ENCODE measurements around the gene SARNP. TPM values are rescaled to one million over a fixed set of nuclear protein-coding genes. Genes with fewer than 3 reads are reported as not detected.

Gene SARNP, protein sequence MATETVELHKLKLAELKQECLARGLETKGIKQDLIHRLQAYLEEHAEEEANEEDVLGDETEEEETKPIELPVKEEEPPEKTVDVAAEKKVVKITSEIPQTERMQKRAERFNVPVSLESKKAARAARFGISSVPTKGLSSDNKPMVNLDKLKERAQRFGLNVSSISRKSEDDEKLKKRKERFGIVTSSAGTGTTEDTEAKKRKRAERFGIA
- total RNA-seq (2022; extraction: Qiagen RNA extraction; ENCODE audit: low read depth): 90.9 to 132 TPM (median 96.1 TPM) in 5 replicates

DNA sequence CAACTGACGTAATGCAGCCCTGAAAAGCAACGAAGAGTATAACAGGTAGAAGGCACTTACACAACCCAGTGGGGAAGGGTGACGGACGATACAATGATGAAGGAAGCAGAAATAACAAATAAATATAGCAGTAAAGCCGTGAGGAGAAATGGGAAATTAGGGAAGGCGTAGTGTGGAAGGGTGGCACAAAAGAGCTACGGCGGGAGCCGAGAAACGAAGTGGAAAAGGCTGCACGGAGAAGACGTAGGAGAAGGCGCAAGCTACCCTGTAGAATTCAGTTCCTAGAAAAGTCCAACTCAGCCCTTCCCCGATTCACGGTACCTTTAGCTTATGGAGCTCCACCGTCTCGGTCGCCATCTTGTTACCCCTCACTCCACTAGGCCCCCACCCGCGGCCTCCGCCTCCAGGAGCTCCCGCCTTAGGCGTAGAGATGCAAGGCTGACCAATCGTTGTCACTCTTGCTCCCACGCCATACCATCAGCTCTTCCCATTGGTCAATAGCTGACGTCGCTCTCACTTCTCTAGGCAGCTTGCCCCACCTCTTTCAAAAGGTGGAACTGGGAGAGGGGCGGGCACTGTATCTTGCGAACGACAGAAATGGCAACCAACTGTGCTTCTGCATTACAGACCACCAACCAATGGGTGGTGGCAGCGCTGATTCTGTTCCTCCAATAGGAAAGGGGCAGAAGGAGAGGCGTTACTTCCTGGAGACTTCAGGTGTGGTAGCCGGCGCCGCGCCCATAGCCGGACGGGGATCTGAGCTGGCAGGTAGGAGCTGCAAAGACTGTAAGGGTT, at the start of gene SARNP, which contains the start of gene ORMDL2:
SARNP (minus strand) TSS at position 380 of the 795 bp plus-strand sequence; CDS start at position 357, 23 bp downstream.
ORMDL2 (plus strand) TSS at position 697 of the 795 bp plus-strand sequence. CDS start 959 bp downstream, outside the sequence.

DNA sequence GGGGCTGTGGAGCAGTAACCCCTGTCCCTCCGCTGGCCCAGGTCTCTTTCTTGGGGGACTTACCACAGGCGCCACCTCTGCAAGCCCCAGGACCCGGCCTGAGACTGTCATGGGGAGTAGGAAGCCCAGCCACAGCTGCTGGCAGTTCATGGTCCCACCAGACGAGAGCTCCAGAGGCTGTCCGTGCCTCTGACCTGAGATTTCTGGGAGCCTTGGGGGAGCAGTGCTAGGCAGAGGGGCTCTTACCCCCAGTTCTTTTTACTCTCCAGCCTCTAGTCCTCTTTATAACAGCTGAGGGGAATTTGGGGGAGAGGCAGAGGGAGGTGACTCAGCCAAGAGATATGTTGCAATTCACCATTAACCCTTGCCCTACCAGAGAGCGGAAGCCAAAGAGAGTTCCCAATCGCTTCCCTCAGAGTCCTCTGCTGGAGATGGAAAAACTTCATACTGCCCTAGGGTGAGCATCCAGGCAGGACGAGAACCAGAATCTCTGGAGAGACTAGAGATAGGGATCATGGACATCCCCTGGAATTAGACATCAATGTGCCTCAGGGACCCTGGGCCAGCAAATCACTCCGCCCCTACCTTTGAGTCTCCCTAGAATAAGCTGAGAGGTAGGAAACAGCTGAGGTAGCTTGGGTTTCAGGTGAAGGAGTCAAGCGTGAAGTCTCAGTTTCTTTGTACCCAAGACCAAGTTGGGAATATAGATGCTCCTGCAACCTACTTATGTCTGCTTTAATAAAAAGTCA, 25.3 kb upstream of the SARNP start, which contains the start of gene MMP19:
MMP19 (minus strand) TSS at position 256 of the 749 bp plus-strand sequence; CDS start at position 150, 106 bp downstream.

DNA sequence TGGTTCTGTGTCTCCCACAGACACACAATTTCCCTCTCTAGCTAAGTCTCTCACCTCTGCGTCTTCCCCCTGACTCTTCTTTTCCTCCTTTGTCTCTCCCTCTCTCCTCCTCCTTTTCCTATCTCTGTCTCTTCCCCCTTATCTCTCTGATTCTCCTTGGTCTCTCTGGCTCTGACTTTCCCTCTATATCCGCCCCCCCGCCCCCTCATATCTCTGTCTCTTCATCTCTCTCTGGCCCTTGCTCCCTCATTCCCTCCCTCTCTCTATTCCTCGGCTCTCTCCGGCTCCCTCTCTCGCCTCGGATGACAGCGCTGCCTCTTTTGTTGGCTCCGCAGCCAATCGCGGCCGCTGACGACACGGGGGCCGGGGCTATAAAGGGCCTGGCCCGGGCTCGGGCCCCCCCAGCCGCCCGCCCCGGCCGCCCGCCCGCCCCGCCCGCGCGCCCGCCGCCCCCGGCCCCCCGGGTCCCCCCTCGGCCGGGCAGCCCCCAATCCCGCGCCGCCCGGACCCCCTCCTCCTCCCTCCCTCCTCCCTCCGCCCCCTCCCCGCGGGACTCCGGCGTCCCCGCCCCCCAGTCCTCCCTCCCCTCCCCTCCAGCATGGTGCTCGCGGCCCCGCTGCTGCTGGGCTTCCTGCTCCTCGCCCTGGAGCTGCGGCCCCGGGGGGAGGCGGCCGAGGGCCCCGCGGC, 74.7 kb downstream of the SARNP start, which contains the start of gene GDF11:
GDF11 (plus strand) TSS at position 404 of the 687 bp plus-strand sequence; CDS start at position 599, 195 bp downstream.

DNA sequence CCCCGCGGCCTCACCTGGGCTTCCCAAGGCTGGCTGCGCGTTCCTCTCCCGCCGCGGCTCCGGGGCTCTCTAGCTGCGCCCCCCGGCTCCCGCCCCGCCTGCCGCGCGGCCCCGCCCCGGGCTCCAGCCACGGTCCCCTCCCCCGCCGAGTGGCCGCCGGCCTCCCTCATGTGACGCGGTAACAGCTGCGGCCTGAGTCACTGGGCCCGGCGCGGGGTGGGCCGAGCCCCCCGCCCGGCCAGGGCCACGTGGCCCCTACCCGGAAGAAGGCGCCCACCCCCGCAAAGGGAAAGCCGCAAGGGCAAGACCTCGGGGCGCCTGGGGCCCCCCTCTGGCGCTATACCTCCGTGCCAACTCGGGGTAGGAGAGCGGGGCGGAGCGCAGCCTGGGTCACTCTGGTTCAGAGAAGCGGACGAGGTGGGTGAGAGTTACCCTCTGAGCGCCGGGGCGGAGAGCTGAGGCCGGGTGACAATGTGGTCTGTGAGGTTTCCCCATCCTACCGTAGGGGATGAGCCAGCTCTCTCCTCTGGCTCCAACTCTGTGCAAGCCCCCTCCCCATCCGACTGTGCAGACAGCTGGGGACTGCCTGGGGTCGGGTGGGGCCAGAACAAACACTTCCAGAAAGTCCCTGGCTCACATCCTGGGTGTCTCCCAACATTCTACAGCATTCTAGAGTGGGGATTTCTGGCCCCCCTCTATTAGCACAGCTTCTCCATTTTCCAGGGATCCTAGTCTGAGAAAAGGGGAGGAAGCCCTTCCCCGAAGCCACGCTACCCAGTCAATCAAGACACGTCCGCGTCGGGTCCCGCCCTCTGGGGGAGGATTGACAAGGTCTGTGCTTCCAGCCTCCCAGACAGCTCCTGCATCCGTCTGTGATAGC, 88.3 kb downstream of the SARNP start, which contains the start of gene CD63:
CD63 (minus strand) TSS at position 71 of the 880 bp plus-strand sequence. CDS start 668 bp downstream, outside the sequence.

DNA sequence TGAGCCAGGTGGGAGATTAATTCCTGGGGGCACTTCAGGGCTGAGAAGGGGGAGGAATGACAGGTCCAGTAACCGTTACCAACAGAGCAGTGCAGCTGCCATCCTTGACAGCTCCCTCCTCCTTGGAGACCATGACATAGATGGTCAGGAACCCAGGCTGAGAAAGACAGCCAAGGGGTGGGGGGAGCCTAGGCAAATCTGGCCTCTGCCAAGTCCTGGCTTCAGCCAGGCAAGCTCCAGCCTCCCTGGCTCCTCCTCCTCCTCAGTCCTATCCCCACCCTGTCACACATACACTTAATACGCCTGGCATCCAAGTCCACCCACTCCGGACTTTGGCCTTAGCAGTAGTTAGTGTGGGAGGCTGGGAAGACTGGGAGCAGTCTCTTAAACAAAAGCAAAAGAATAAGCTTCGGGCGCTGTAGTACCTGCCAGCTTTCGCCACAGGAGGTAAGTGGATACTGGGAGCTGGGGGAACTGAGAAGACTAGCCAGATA, 97.4 kb downstream of the SARNP start, which contains the start of gene RDH5:
RDH5 (plus strand) TSS at position 323 of the 494 bp plus-strand sequence. CDS start 792 bp downstream, outside the sequence.

DNA sequence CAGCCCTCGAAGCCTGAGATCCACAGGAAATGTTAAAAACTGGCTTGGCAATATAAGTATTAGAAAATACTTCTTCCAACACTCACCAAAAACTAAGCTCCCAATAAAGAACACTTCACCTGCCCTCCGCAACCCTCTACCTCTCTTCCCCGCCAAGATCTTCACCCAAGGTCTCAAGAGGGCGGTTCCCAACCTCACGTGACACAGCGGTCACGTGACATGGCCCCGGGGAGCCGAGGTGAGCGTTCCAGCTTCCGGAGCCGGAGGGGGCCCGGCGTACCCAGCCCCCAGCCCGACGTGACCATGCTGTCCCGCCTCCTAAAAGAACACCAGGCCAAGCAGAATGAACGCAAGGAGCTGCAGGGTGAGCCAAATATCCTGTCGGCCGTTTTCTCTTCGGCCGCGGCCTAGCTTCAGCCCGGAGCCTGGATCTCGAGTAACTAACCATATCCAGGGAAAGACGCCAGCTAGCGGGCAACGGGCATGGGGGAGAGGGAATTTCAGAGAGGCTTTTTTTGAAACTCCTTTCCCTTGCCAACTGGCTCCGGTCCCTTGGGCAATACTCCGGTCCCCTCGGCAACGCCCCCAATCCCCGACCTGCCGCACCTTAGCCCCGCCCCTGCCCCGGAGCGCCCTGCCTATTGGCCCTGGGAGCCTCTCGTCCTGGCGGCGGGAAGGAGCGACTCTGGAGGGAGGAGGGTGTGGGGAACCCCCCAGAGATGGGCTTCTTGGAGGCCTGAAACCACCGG, 101.5 kb downstream of the SARNP start, which contains the start of gene BLOC1S1:
BLOC1S1 (plus strand) TSS at position 214 of the 749 bp plus-strand sequence; CDS start at position 220, 6 bp downstream.

DNA sequence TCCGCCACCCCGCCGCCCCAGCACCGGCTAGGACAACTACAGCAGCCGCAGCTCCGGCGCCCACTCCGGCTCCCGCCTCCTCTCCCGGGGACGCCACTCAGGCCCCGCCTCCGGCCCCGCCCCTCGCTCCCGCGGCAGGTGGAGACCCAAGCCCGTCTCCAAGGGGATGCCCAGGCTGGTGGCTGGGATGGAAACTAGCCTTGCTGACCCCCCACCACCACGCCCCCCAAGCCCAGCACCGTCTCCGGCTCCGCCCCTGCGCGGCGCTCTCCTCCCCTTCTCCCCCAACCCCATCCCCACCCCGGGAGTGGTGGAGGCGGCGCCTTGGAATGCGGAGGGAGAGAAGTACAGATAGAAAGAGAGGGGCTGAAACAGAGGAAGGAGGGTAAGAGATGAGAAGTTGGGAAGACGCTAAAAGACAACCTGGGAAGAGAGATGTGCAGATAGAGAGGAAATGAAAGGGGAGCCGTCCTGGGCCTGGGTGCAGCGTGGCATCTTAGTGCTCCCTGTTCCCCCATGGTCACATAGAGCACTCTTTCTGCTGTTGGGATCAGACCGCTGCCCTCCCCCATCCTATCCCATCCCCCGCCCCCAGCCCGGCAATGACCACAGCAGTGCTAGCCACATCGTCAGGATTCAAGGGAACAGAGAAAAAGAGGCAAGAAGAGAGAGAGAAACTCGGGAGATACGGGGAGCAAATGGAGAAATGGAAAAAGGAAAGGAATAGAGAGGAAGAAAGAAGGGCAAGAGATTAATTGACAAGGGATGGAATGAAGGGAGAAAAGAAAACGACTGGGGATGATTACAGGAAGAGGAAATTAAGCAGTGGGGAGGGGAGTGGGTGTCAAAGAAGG, 109.5 kb downstream of the SARNP start, which contains the start of gene ITGA7:
ITGA7 (minus strand) TSS at position 64 of the 854 bp plus-strand sequence. CDS start 222 bp downstream, outside the sequence.

Other genes with a start within 250 kb of the SARNP start
- not detected in 5 replicates for gene OR2AP1, start 245.3 kb downstream of the SARNP start, total RNA-seq (2022; extraction: Qiagen RNA extraction; ENCODE audit: low read depth)
- gene OR10P1, start 180.8 kb downstream of the SARNP start, total RNA-seq (2022; extraction: Qiagen RNA extraction; ENCODE audit: low read depth): not detected in 5 replicates
- 0.90 to 1.6 TPM (median 1.1 TPM) in 5 replicates for gene ITGA7, start 109.8 kb downstream of the SARNP start, total RNA-seq (2022; extraction: Qiagen RNA extraction; ENCODE audit: low read depth)
- gene BLOC1S1, start 101.7 kb downstream of the SARNP start, total RNA-seq (2022; extraction: Qiagen RNA extraction; ENCODE audit: low read depth): 132 to 153 TPM (median 149 TPM) in 5 replicates
- 1.3 to 2.5 TPM (median 2.4 TPM) in 5 replicates for gene RDH5, start 97.3 kb downstream of the SARNP start, total RNA-seq (2022; extraction: Qiagen RNA extraction; ENCODE audit: low read depth)
- 622 to 709 TPM (median 693 TPM) in 5 replicates for gene CD63, start 88.7 kb downstream of the SARNP start, total RNA-seq (2022; extraction: Qiagen RNA extraction; ENCODE audit: low read depth)
- 2.6 to 4.8 TPM (median 4.0 TPM) in 5 replicates for gene GDF11, start 74.6 kb downstream of the SARNP start, total RNA-seq (2022; extraction: Qiagen RNA extraction; ENCODE audit: low read depth)
- gene ORMDL2, start 317 bp upstream of the SARNP start, total RNA-seq (2022; extraction: Qiagen RNA extraction; ENCODE audit: low read depth): 77.5 to 113 TPM (median 101 TPM) in 5 replicates
- gene DNAJC14, start 11.9 kb upstream of the SARNP start, total RNA-seq (2022; extraction: Qiagen RNA extraction; ENCODE audit: low read depth): 17.2 to 24.5 TPM (median 22.0 TPM) in 5 replicates
- gene MMP19, start 25.2 kb upstream of the SARNP start, total RNA-seq (2022; extraction: Qiagen RNA extraction; ENCODE audit: low read depth): 0.16 to 0.49 TPM (median 0.32 TPM) in 5 replicates
- gene PYM1, start 110.2 kb upstream of the SARNP start, total RNA-seq (2022; extraction: Qiagen RNA extraction; ENCODE audit: low read depth): 35.6 to 43.1 TPM (median 39.1 TPM) in 5 replicates
- 17.0 to 28.7 TPM (median 21.1 TPM) in 5 replicates for gene DGKA, start 113.4 kb upstream of the SARNP start, total RNA-seq (2022; extraction: Qiagen RNA extraction; ENCODE audit: low read depth)
- gene PMEL, start 148.3 kb upstream of the SARNP start, total RNA-seq (2022; extraction: Qiagen RNA extraction; ENCODE audit: low read depth): 0.68 to 1.4 TPM (median 0.88 TPM) in 5 replicates
- 49.1 to 57.5 TPM (median 55.2 TPM) in 5 replicates for gene CDK2, start 149.1 kb upstream of the SARNP start, total RNA-seq (2022; extraction: Qiagen RNA extraction; ENCODE audit: low read depth)
- 24.4 to 34.1 TPM (median 32.7 TPM) in 5 replicates for gene RAB5B, start 156.4 kb upstream of the SARNP start, total RNA-seq (2022; extraction: Qiagen RNA extraction; ENCODE audit: low read depth)
- 7.5 to 9.4 TPM (median 9.2 TPM) in 5 replicates for gene SUOX, start 179.6 kb upstream of the SARNP start, total RNA-seq (2022; extraction: Qiagen RNA extraction; ENCODE audit: low read depth)
- gene IKZF4, start 203.3 kb upstream of the SARNP start, total RNA-seq (2022; extraction: Qiagen RNA extraction; ENCODE audit: low read depth): 1.7 to 3.9 TPM (median 2.9 TPM) in 5 replicates
- 700 to 893 TPM (median 717 TPM) in 5 replicates for gene RPS26, start 224.2 kb upstream of the SARNP start, total RNA-seq (2022; extraction: Qiagen RNA extraction; ENCODE audit: low read depth)

Measured in A549 treated with GW870086 at 1 μM for 4 hours (cell line).